Hematopoietic multipotent progenitor cell (in vitro differentiated cells): ENCODE measurements around the gene SELPLG. TPM values are rescaled to one million over a fixed set of nuclear protein-coding genes. Genes with fewer than 3 reads are reported as not detected.
"Not testable (repeated sequence)": the region's sequence is repeated elsewhere in the genome, so short reads cannot be mapped to it uniquely, and the experiment has no call there.

Experiments used
- DNase-seq, 3 donors: peaks; one replicate each; pipeline ENCODE4 v3.0.0-alpha.2; 2011 to 2015; ENCODE audit warnings: low read depth in 2 of 3, low spot score in 2 of 3
- total RNA-seq: library from RNA; depleted of rRNA; stranded (reverse); fragments of >200 nt; gene quantifications from one replicate; pipeline ENCODE4 v1.2.3, GENCODE V29; 2012

SELPLG gene
- total RNA-seq, 1 donor, result 103 TPM

- DNase-seq, result no peak
Measured at GRCh38 chr12:108657130-108657745, 23.5 kb upstream of the SELPLG start.

- not testable (repeated sequence) for DNase-seq
Measured at GRCh38 chr12:108656247-108656646, 22.6 kb upstream of the SELPLG start.

GRCh38 chr12:108655812-108656175 is 22.1 kb upstream of the SELPLG start:
- DNase-seq, result not testable (repeated sequence)

GRCh38 chr12:108654622-108655021 is 20.9 kb upstream of the SELPLG start:
- not testable (repeated sequence) for DNase-seq

- no peak for DNase-seq
Measured at GRCh38 chr12:108653922-108654321, 20.2 kb upstream of the SELPLG start.

- DNase-seq, result no peak
Measured at GRCh38 chr12:108653082-108653516, 19.4 kb upstream of the SELPLG start.

- no peak for DNase-seq
Measured at GRCh38 chr12:108650083-108650482, 16.4 kb upstream of the SELPLG start.

GRCh38 chr12:108649669-108650068 is 16.0 kb upstream of the SELPLG start:
- no peak for DNase-seq

- DNase-seq, result no peak
Measured at GRCh38 chr12:108649126-108649525, 15.4 kb upstream of the SELPLG start.

GRCh38 chr12:108648371-108648770 is 14.7 kb upstream of the SELPLG start:
- no peak for DNase-seq

- DNase-seq, result no peak
Measured at GRCh38 chr12:108647585-108648287, 14.0 kb upstream of the SELPLG start.

- DNase-seq, result no peak
Measured at GRCh38 chr12:108646600-108647579, 13.2 kb upstream of the SELPLG start.

GRCh38 chr12:108645686-108646599 is 12.2 kb upstream of the SELPLG start:
- DNase-seq, result no peak

GRCh38 chr12:108644811-108645120 is 11.1 kb upstream of the SELPLG start:
- no peak for DNase-seq

GRCh38 chr12:108643941-108644810 is 10.5 kb upstream of the SELPLG start:
- no peak for DNase-seq

- DNase-seq, result no peak
Measured at GRCh38 chr12:108642899-108643654, 9.4 kb upstream of the SELPLG start.

- no peak for DNase-seq
Measured at GRCh38 chr12:108642269-108642870, 8.7 kb upstream of the SELPLG start.
